A673 (cell line): ENCODE measurements around the gene SLC7A8.

Source experiments
- CTCF ChIP-seq: fragments of 300-800, 200-600 bp; sonication (generic); conservative IDR thresholded peaks from 2 replicates; pipeline ENCODE4 v1.5.1; 2017; ENCODE audit warnings: low read depth, mild to moderate bottlenecking, antibody characterized with exemption, low read length, moderate library complexity, mixed read lengths
- EZH2 ChIP-seq: fragments of 200-600 bp; sonication (generic); IDR thresholded peaks from 2 replicates; pipeline ENCODE4 v1.6.1; 2017; ENCODE audit warnings: borderline replicate concordance, low read depth, mild to moderate bottlenecking, mixed read lengths, antibody characterized with exemption, low read length; ENCODE audit not compliant: poor library complexity, severe bottlenecking

GRCh38 chr14:23162005-23162404, 21.5 kb downstream of the SLC7A8 start:
- TF ChIP-seq CTCF (no peak), EZH2 (no peak)
